ENCODE results near the gene PRKD1. TPM values are rescaled to one million over a fixed set of nuclear protein-coding genes. Genes with fewer than 3 reads are reported as not detected.

PRKD1 gene
- total RNA-seq, 1 experiment from 2014 or later: 9.7 TPM

GRCh38 chr14:29616922-29617321, 310.7 kb downstream of the PRKD1 start:
- no peak for TF ChIP-seq CTCF (IDR thresholded peaks at IDR 0.05; ENCODE audit: unreplicated experiment)
- no peak overlapping the region for H3K4me3 Mint-ChIP-seq (ENCODE audit: low read depth, unreplicated experiment)
- intact Hi-C loops (cut with micrococcal nuclease; ENCODE audit: unreplicated experiment): no loop called here

GRCh38 chr14:29608861-29609260, 318.8 kb downstream of the PRKD1 start:
- Mint-ChIP-seq H3K9me3 (ENCODE audit: low read depth, unreplicated experiment) (no peaks in the 10 kb centered on the region), H3K27me3 (ENCODE audit: unreplicated experiment) (no peaks in the 10 kb centered on the region), H3K36me3 (ENCODE audit: insufficient read depth, unreplicated experiment) (no peaks in the 10 kb centered on the region), H3K4me3 (ENCODE audit: low read depth, unreplicated experiment) (no peak overlapping the region), H3K4me1 (ENCODE audit: low read depth, unreplicated experiment) (peaks cover 12% of the 10 kb centered on the region), H3K27ac (ENCODE audit: unreplicated experiment) (no peak overlapping the region)
- TF ChIP-seq CTCF (IDR thresholded peaks at IDR 0.05; ENCODE audit: unreplicated experiment): no peak
- CTCF ChIA-PET: no interaction called here
- no TSS peak for BruUV-seq (replicated peaks)
- intact Hi-C loops (cut with micrococcal nuclease; ENCODE audit: unreplicated experiment): loop anchor here (5.0 kb wide), 2 partner anchors 38 to 1712 kb away; no protein-coding TSS in a partner anchor
- DNase-seq: no peak

More at GRCh38 chr14:29616922-29617321, 310.7 kb downstream of the PRKD1 start:
- DNase-seq: no peak
- Mint-ChIP-seq H3K27ac (ENCODE audit: unreplicated experiment) (no peak overlapping the region), H3K4me1 (ENCODE audit: low read depth, unreplicated experiment) (no peaks in the 10 kb centered on the region), H3K36me3 (ENCODE audit: insufficient read depth, unreplicated experiment) (no peaks in the 10 kb centered on the region), H3K9me3 (ENCODE audit: low read depth, unreplicated experiment) (no peaks in the 10 kb centered on the region), H3K27me3 (ENCODE audit: unreplicated experiment) (no peaks in the 10 kb centered on the region)
- no TSS peak for BruUV-seq (replicated peaks)
- CTCF ChIA-PET: no interaction called here

GRCh38 chr14:29607169-29607568, 320.5 kb downstream of the PRKD1 start:
- no TSS peak for BruUV-seq (replicated peaks)
- H3K27me3 Mint-ChIP-seq (ENCODE audit: unreplicated experiment): no peaks in the 10 kb centered on the region
- no peaks in the 10 kb centered on the region for H3K36me3 Mint-ChIP-seq (ENCODE audit: insufficient read depth, unreplicated experiment)
- CTCF ChIA-PET: interaction anchor here (0.6 to 1.5 kb wide), 4 partner anchors 11 to 677 kb away, joined by 3 read pairs; no protein-coding TSS in a partner anchor
- DNase-seq: no peak
- no peak overlapping the region for H3K27ac Mint-ChIP-seq (ENCODE audit: unreplicated experiment)
- no peak for TF ChIP-seq CTCF (IDR thresholded peaks at IDR 0.05; ENCODE audit: unreplicated experiment)
- H3K4me1 Mint-ChIP-seq (ENCODE audit: low read depth, unreplicated experiment): peaks cover 12% of the 10 kb centered on the region
- no peak overlapping the region for H3K4me3 Mint-ChIP-seq (ENCODE audit: low read depth, unreplicated experiment)
- H3K9me3 Mint-ChIP-seq (ENCODE audit: low read depth, unreplicated experiment): no peaks in the 10 kb centered on the region
- intact Hi-C loops (cut with micrococcal nuclease; ENCODE audit: unreplicated experiment): loop anchor here (5.0 kb wide), 2 partner anchors 40 to 1710 kb away; no protein-coding TSS in a partner anchor

GRCh38 chr14:29603696-29604095, 324.0 kb downstream of the PRKD1 start:
- intact Hi-C loops (cut with micrococcal nuclease; ENCODE audit: unreplicated experiment): no loop called here
- no peaks in the 10 kb centered on the region for H3K36me3 Mint-ChIP-seq (ENCODE audit: insufficient read depth, unreplicated experiment)
- no peak for DNase-seq
- CTCF ChIA-PET: interaction anchor here (0.6 kb wide), 1 partner anchor 23 kb away, joined by 4 read pairs; no protein-coding TSS in a partner anchor
- peaks cover 12% of the 10 kb centered on the region for H3K4me1 Mint-ChIP-seq (ENCODE audit: low read depth, unreplicated experiment)
- H3K27me3 Mint-ChIP-seq (ENCODE audit: unreplicated experiment): no peaks in the 10 kb centered on the region
- no peak overlapping the region for H3K4me3 Mint-ChIP-seq (ENCODE audit: low read depth, unreplicated experiment)
- TF ChIP-seq CTCF (IDR thresholded peaks at IDR 0.05; ENCODE audit: unreplicated experiment): no peak
- no peaks in the 10 kb centered on the region for H3K9me3 Mint-ChIP-seq (ENCODE audit: low read depth, unreplicated experiment)
- BruUV-seq (replicated peaks): no TSS peak
- no peak overlapping the region for H3K27ac Mint-ChIP-seq (ENCODE audit: unreplicated experiment)

All from Calu3 (cell line).